Ovary (tissue), 9 donors: Measurements from ENCODE around the gene PANX1. TPM values are rescaled to one million over a fixed set of nuclear protein-coding genes. Genes with fewer than 3 reads are reported as not detected.

Experiments
- DNase-seq, 5 donors: peaks; one replicate each; pipeline ENCODE4 v3.0.0-alpha.2; 2019 to 2020
- H3K27ac ChIP-seq, 2 donors: fragments of 200-600 bp; one replicate each; pipeline versions ENCODE4 v1.5.1 to v1.8.0; 2019 to 2022
- H3K27me3 ChIP-seq: fragments of 200-600 bp; one replicate; pipeline ENCODE4 v1.8.0; 2022
- H3K36me3 ChIP-seq: fragments of 200-600 bp; sonication (generic); one replicate; pipeline ENCODE4 v1.5.1; 2019
- H3K4me1 ChIP-seq: one replicate; pipeline ENCODE4 v1.8.1; 2013; ENCODE audit warnings: mild to moderate bottlenecking, moderate library complexity; ENCODE audit not compliant: insufficient read depth
- H3K4me3 ChIP-seq: fragments of 200-600 bp; sonication (generic); one replicate; pipeline ENCODE4 v1.5.1; 2017
- H3K9me3 ChIP-seq, 2 donors: fragments of 200-600 bp in 1 of 2; sonication (generic) in 1 of 2; one replicate each; pipeline versions ENCODE4 v1.5.1 to v1.8.1; 2013 to 2019; ENCODE audit warnings: mild to moderate bottlenecking in 1 of 2, moderate library complexity in 1 of 2
- EP300 ChIP-seq: sonication (generic); formaldehyde crosslinking; IDR thresholded peaks from one replicate; pipeline ENCODE4 v1.6.1; 2017; ENCODE audit warnings: antibody characterized with exemption
- POLR2A ChIP-seq: fragments of 450-650 bp; IDR thresholded peaks from one replicate; pipeline ENCODE4 v1.6.1; 2017; ENCODE audit warnings: antibody characterized with exemption, mild to moderate bottlenecking, moderate library complexity
- WGBS, 3 donors: extraction: QIAGEN DNeasy Blood & Tissue Kit in 1 of 3; methylation state at CpG; one replicate each; pipeline versions ENCODE4 v1.1.5 to v1.1.7; 2013 to 2017; 5-methylcytosine and 5-hydroxymethylcytosine counted together
- intact Hi-C, 4 donors: fragments of 100-400 bp; cut with DNase I; formaldehyde crosslinking; loops; one replicate each; pipeline versions ENCODE4 v1.11.0 to v1.15.1; 2022 to 2023
- polyA plus RNA-seq, 2 donors: library from polyadenylated mRNA; stranded (reverse); fragments of 200-250 nt in 1 of 2; fragments of 350-450 nt in 1 of 2; fragmentation: Illumina TruSeq in 1 of 2; extraction: RNeasy Lipid Tissue Mini Kit (QIAGEN cat#74804) in 1 of 2; gene quantifications; one replicate each; pipeline ENCODE4 v1.2.3, GENCODE V29; 2013 to 2014
- total RNA-seq, 7 donors: library from RNA; depleted of rRNA in 2 of 7; stranded (reverse); fragments of >200 nt in 2 of 7; fragmentation: NEBNext Ultra II Directional in 3 of 7; extraction: Animal tissue kit (Norgen Biotek cat#: 25700) in 3 of 7; gene quantifications; one replicate each; pipeline versions ENCODE4 v1.1.0 to v1.2.4, GENCODE V29; 2016 to 2023
- TF ChIP-seq, protein P1 (sequence below), 3 donors: fragments of 450-650 bp in 2 of 3; fragments of 200-600 bp in 1 of 3; IDR thresholded peaks; one replicate each; pipeline versions ENCODE4 v1.5.1 to v1.8.0; 2016 to 2022; ENCODE audit warnings: antibody characterized with exemption in 3 of 3, mild to moderate bottlenecking in 1 of 3
- donor health status: DM: no; HTN: no; CAD: no; lungs with moderate emphysema.
- donor health status: DM: no; HTN: no; CAD: no.
- donor health status: Bipolar disorder and iron deficiency.
- donor health status: DM: yes; HTN: yes; CAD: no.
- donor health status: DM: no; HTN: no; CAD: no.
- donor health status: DM: yes; HTN: yes; CAD: no.

The PANX1 gene
- total and polyA plus RNA-seq, 9 donors = 4.9 to 37.9 (median 12.7) TPM

DNA sequence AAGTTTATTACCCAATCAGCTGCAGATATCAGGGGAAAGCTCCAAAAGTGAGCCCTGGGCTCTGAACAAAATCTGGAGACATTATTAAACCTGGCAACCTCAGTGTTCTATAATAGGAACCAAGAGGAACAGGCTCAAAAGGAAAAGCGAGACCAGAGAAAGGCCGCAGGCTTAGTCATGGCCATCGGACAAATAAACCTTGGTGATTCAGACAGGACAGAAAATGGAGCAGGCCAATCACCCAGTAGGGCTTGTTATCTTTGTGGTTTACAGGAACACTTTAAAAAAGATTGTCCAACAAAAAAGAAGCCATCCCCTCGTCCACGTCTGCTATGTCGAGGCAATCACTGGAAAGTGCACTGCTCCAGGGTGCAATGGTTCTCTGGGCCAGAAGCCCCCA lies 7.7 kb upstream of the PANX1 start:
- H3K27ac ChIP-seq = no peak overlapping the region
- H3K4me3 ChIP-seq = no peak overlapping the region
- intact Hi-C loops = loop anchor here in 1 of 4 donors (10.0 kb wide), 1 partner anchor 374 kb away; the partner anchor contains the start of genes ANKRD49 and MRE11
- 87 to 96% (median 95%) methylated on average over 6 of the region's 6 CpGs for WGBS, 3 donors
- no peaks in the 10 kb centered on the region for H3K9me3 ChIP-seq
- no peaks in the 10 kb centered on the region for H3K27me3 ChIP-seq
- H3K36me3 ChIP-seq = no peaks in the 10 kb centered on the region
- DNase-seq = no peak
- H3K4me1 ChIP-seq = no peaks in the 10 kb centered on the region
- TF ChIP-seq, protein P1, sequence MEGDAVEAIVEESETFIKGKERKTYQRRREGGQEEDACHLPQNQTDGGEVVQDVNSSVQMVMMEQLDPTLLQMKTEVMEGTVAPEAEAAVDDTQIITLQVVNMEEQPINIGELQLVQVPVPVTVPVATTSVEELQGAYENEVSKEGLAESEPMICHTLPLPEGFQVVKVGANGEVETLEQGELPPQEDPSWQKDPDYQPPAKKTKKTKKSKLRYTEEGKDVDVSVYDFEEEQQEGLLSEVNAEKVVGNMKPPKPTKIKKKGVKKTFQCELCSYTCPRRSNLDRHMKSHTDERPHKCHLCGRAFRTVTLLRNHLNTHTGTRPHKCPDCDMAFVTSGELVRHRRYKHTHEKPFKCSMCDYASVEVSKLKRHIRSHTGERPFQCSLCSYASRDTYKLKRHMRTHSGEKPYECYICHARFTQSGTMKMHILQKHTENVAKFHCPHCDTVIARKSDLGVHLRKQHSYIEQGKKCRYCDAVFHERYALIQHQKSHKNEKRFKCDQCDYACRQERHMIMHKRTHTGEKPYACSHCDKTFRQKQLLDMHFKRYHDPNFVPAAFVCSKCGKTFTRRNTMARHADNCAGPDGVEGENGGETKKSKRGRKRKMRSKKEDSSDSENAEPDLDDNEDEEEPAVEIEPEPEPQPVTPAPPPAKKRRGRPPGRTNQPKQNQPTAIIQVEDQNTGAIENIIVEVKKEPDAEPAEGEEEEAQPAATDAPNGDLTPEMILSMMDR (IDR thresholded peaks at IDR 0.05) = no peak
- no peak for TF ChIP-seq POLR2A
- TF ChIP-seq EP300 = no peak

DNA sequence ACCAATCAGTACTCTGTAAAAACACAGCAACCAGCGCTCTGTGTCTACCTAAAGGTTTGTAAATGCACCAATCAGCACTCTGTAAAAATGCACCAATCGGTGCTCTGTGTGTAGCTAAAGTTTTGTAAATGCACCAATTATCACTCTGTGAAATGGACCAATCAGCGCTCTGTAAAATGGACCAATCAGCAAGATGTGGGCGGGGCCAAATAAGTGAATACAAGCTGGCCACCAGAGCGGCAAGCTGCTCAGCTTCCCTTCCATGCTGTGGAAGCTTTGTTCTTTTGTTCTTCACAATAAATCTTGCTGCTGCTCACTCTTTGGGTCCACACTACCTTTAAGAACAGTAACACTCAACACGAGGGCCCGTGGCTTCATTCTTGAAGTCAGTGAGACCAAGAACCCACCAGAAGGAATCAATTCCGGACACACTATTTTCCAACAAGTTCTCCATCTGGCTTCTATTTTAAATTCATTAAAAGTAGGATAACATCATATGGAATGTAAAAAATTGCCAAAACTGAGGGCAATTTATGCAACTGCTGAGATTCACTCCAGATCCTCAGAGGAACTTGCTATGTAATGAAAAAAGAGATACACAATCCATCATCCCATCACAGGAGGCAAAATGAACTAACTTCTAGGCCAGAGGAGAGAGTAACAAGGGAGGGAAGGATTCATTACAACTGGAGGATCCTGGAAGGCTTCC lies 3.1 kb upstream of the PANX1 start:
- no peaks in the 10 kb centered on the region for H3K27me3 ChIP-seq
- H3K36me3 ChIP-seq = no peaks in the 10 kb centered on the region
- H3K4me3 ChIP-seq = no peak overlapping the region
- no peaks in the 10 kb centered on the region for H3K9me3 ChIP-seq
- peaks cover 7% of the 10 kb centered on the region for H3K4me1 ChIP-seq
- no peak for DNase-seq
- no peak overlapping the region for H3K27ac ChIP-seq
- TF ChIP-seq, protein P1 (IDR thresholded peaks at IDR 0.05) = no peak
- TF ChIP-seq POLR2A (no peak), EP300 (no peak)
- WGBS, 3 donors = 91 to 94% (median 92%) methylated on average over 8 of the region's 8 CpGs
- intact Hi-C loops = loop anchor here in 1 of 4 donors (10.0 kb wide), 1 partner anchor 369 kb away; the partner anchor contains the start of genes ANKRD49 and MRE11

DNA sequence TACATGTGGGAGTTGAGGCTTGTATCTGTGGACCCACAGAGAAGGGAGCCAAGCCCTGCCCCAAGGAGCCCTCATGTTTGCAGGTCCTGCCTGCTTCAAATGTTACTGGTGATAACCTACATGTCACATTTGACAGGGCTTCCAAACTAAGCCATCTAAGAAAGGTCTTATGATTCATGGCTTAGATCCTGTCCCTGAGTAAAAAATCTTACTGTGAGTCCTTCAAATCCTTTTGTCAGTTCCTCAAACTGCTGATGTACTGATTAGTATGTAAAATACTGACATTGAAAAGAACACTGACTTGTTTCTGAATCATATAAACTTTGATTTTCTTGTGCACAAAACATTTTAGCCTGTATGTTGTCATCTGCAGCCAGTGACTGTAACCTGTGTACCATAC lies 1.0 kb upstream of the PANX1 start:
- no peak for TF ChIP-seq POLR2A
- TF ChIP-seq EP300 = no peak
- Histone ChIP-seq H3K27ac (peak overlapping the region in 1 of 2 donors; percentile 91), H3K4me3 (peak overlapping the region; percentile 79), H3K9me3 (no peaks in the 10 kb centered on the region), H3K36me3 (no peaks in the 10 kb centered on the region), H3K4me1 (peaks cover 15% of the 10 kb centered on the region), H3K27me3 (no peaks in the 10 kb centered on the region)
- no peak for DNase-seq
- intact Hi-C loops = loop anchor here in 1 of 4 donors (10.0 kb wide), 1 partner anchor 367 kb away; the partner anchor contains the start of genes ANKRD49 and MRE11

DNA sequence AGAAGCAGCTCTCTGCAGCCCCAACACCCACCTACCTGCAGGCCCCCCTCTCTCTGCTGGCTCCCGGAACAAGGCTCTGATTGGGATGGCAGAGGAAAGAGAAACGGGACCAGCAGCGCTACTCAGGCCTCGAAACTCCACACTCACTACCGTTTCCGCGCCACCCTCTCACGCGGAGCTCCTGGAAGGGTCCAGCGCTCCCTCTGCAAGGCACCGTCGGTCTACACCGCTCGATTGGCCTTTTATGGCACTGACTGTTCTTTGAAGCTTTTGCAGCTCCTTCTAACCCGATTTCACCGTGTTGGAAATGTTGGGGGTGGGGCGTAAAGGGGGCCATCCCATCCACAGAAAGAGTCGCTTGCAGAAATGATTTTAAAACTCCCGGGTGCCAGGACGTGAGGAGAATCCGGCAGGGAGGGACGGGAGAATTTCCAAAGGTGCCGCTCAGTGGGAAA lies 323 bp upstream of the PANX1 start:
- H3K27me3 ChIP-seq = no peaks in the 10 kb centered on the region
- DNase-seq = peak in 1 of 5 donors; percentile 49
- no peaks in the 10 kb centered on the region for H3K36me3 ChIP-seq
- H3K4me1 ChIP-seq = peaks cover 15% of the 10 kb centered on the region
- peak overlapping the region; percentile 87 to 91 for H3K27ac ChIP-seq
- intact Hi-C loops = loop anchor here in 1 of 4 donors (10.0 kb wide), 1 partner anchor 366 kb away; the partner anchor contains the start of genes ANKRD49 and MRE11
- WGBS, 3 donors = 0 to 1% (median 0%) methylated on average over 23 of the region's 23 CpGs
- peak overlapping the region; percentile 79 for H3K4me3 ChIP-seq
- TF ChIP-seq, protein P1 (IDR thresholded peaks at IDR 0.05) = no peak
- TF ChIP-seq POLR2A (no peak), EP300 (no peak)
- no peaks in the 10 kb centered on the region for H3K9me3 ChIP-seq
